HG02943 (cell line): Measurements from ENCODE around the gene NUP210L.
"Not testable (repeated sequence)": the region's sequence is repeated elsewhere in the genome, so short reads cannot be mapped to it uniquely, and the experiment has no call there.

ENCODE experiments used
- ATAC-seq: cut with Tn5 transposase; IDR thresholded peaks from one replicate; pipeline ENCODE4 v1.9.1; 2021; ENCODE audit warnings: mild to moderate bottlenecking, low read depth, moderate library complexity; ENCODE audit not compliant: unreplicated experiment

NUP210L gene

DNA sequence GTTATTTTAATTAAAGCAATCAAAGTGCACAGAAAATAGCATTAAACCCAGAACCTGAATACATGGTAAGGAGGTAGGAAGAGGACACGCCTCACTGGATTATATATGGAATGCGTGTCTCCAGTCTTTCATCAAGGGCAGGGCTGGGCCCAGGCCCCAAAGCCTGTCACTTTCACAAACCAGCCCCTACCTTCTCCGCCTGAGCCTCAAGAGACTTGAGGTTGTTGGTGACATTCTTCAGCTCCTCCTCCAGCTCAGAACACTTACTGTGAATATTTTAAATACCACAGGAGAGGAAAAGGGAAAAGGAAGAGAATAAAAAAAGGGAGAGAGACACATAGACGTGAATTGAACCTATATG, 16.3 kb upstream of the NUP210L start:
- ATAC-seq, result no peak

DNA sequence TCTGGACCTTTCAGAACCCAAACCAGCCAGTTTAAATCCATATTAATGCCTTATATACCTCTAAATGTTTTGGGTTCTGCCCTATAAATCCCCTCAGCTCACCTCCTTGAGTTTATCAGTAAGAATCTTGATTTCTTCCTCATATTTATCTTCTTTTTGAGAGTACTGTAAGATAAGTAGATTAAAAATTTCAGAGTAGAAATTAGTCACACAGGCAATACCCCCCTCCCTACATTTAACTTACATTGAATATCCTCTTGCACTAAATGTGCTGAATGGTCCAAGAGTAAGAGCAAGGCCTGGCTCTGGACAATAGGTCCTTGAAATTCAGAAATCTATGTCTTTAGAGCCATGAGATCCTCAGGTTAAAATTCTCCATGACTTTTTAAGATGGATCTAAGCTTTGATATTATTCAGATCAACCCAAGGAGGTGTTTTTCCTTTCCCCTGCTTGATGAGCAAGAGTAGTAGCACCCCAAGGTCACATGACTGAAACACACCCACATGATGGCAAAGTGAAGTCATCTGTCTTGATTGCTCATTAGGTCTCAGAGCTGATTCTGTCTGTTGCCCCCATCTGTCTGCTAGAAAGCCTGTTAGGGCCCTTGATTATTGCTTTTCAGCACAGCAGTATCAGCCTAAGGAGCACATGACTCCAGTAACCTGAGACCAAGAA, 15.8 kb upstream of the NUP210L start:
- no peak for ATAC-seq

DNA sequence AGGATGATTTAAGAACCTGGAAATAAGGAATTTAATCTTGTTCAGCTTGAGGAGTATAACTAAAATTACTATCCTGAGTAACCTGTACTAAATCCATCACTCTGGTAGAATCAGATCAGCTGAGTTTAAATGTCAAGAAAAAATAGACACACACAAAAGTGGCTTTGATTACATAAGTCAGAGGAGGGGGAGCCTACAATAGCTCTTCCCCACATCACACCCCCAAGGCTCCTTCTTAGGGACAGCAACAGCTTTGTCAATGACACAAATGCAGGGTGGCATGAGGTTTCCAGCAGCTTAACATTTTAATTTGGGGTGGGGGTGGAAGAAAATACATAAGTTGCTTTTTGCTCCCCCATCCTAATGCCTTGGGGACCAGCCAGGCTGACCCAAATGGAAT, 12.6 kb upstream of the NUP210L start:
- no peak for ATAC-seq

DNA sequence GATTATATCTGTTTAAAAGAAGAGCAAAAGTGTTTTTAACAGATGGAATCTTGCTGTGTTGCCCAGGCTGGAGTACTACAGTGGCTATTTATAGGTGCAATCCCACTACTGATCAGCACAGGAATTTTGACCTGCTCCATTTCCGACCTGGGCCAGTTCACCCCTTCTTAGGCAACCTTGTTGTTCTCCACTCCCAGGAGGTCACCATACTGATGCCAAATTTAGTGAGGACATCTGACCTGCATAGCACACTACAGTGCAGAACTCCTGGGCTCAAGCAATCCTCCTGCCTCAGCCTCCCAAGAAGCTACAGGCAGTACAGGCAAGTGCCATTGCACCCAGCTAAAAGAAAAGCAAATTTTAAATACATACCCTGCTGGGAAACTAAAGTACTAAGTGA, 11.3 kb upstream of the NUP210L start:
- no peak for ATAC-seq

DNA sequence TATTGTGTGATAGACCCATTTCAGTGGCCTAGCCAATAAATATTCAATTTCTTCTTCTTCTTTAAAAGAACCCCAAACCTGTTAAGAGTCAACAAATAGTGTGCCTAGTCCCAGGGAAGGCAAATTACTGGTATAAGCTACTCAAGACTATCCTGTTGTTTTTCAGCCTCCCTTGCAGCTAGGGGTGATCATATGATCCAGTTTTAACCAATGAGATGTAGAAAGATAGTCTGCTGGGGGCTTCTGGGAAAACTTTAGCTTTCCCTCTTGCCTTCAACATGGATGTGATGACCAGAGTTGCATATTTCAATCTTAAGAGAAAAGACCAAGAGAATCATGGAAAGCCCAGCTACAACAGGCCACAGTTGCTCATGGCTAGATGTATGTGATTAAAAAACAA, 4.7 kb upstream of the NUP210L start:
- ATAC-seq, result no peak

DNA sequence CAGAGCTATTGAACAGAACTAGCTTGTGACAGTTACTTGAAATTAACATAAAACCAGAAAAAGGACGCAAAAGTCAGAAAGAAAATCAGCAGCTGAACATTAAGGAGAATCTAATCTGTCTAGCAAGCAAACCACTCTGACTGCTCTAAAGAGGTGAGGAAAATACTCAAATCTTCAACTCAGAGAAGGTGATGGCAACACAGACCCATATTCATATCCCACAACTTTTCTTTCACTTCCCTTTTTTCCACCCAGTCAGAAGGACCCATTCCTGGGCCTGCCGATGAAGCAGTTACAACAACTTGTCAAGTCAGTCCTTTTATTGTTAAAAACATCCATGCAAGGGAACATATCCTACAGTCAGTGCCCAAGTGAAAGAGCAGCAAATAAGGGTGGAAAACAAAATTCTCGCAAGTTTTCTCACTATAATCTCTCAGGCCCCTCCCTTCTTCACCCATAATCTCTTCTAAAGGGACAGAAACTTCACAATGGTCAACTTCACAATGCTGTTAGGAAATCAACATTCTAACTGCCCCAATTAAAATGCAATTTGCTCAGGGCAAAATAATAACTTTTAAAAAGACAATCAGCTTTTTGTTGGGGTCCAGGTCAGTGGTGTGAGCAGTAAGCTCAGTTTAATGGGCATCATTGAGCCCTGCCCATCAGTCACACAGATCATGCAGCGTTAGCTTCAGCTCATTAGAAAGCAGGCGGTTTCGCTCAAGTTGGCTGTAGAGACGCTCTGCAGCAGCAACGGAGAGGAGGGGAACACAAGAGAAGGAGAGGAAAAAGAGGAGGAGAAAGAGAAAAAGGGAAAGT, 3.6 kb upstream of the NUP210L start:
- ATAC-seq, result no peak

DNA sequence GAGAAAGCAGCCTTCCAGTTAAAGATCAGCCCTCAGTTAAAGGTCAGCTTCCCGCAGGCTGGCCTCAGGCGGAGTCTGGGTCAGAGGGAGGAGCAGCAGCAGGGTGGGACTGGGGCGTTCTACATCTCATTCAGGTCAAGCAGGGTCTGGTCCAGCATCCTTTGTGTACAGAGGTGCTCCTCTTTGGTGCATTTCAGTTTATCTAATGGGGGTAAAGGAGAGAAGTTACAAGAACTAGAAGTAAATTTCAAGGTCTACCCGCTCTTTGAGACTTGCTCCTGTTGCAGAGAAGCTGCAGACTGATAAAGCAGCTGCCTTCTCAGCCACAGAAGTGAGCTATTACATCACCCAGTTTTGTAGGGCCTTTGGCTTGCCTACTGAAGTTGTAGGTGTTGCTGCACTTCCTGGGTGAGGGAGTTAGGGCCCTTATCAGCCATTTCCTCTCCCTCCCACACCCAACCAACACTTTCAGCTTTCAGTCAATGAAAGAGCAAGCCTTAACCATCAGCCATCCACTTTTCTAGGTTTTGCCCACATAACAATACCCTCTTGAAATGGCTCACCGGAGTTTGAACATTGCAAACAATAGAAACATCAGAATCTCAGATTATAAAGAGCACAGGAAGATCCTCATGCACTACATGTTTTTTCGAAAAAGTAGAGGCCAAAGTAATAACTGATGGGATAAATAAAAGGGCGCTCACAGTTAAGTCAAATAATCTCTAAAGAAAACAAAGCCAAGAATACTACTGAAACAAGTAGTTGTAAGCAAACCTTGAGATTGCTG, 2.8 kb upstream of the NUP210L start:
- ATAC-seq, result no peak

DNA sequence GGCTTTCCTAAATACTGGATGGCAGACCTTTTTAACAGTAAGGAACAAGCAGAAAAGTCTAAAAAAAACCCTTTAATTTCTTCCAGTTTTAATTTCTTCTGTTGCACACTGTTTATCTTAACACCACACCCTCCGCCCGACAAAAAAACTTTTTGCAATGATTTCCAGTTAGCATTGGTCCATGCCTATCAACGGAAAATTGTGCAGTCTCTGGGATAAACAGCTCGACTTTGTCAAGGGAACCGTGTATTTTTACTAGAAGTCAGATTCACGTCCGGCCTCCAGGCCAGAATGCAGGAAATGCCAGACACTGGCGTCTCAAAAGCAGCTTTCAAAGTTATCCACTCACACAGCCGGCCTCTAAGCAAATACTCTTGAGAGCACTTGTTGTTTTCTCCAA, 378 bp upstream of the NUP210L start:
- ATAC-seq, result no peak

DNA sequence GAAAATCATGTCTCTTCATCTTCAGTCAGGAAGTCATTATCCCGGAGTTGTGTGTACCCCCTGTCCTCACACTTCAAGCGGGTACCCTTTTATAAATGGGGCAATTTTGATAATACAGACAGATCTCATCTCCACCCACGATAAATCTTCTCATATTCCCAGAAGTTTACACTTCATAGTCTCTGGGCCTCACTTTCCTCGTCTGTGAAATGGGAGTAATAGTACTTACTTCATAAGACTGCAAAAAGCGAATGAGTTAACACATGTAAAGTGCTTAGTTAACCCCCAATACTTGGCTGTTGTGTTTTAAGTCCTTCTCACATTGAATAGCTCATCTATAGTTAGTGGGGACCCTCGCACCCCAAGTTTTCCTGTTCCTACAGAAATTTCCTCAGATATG, 820 bp downstream of the NUP210L start:
- no peak for ATAC-seq

DNA sequence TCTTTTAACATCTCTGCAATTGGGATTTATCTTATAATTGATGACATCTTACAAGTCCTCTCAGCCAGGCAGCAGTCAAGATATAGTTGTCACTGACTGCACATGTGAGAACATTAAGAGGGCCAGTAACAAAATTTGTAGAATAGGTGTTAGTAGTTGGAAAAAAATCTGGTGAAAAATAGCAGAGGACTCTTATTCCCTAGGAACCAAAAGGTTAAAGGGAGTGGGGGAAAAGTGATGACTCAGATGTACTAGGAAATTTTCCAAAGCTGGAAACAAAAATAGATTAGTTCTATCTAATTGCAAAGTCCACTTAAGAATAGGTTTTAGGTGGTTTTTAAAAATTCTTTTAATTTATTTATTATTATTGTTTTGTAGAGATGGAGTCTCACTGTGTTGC, 3.6 kb downstream of the NUP210L start:
- ATAC-seq, result no peak

DNA sequence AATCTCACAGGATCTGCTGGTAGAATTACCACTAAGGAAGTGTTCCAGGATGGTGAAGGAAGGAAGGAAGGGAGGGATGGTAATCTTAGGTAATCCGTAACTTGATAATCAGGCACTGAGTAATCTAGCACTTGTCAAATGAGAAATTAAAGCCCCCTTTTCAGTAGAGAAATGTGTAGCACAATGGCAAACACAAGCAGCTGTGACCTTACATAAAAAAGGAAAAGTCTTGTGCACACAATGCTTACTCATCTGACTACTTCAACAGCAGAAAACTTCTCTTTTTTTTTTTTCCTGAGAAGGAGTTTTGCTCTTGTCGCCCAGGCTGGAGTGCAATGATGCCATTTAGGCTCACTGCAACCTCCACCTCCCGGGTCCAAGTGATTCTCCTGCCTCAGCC, 6.1 kb downstream of the NUP210L start:
- no peak for ATAC-seq

DNA sequence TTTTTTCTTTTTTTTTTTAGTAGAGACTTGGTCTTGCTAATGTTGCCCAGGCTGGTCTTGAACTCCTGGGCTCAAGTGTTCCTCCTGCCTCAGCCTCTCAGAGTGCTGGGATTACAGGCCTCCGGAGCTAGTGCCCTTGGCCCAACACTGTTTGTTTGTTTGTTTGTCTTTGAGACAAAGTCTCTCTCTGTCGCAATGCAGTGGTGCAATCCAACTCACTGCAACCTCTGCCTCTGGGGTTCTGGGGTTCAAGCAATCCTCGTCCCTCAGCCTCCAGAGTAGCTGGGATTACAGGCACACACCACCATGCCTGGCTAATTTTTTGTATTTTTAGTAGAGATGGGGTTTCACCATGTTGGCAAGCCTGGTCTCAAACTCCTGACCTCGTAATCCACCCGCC, 7.4 kb downstream of the NUP210L start:
- not testable (repeated sequence) for ATAC-seq

DNA sequence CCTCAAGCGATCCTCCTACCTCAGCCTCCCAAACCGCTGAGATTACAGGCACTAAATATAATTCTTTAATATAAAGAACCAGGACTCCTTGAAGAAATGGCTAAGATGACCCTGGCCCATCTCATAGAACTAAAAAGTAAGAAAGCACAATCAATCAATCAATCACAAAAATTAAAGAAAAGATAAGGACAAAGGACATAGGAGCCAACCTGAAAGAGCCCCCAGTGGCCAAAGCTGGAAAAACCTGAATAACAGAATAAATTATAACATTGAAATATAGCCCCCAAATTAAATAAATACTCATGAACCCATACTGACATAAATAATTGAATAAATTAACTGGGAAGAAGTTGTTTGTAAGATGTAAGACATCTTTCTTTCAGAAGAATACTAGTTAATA, 8.9 kb downstream of the NUP210L start:
- ATAC-seq, result no peak

DNA sequence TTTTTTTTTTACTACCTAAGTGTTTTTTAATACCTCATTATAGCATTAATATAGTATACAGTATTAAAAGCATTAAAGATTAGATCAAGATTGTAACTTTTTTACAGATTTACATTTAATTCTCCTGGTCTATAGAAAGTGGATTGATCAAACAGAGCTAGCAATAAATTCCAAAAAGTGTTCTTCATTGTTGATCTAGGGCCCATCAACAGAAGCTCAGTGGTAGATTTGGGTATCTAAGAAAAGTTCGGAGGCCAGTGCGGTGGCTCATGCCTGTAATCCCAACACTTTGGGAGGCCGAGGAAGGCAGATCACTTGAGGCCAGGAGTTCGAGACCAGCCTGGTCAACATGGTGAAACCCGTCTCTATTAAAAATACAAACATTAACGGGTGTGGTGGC, 12.5 kb downstream of the NUP210L start:
- ATAC-seq, result no peak

DNA sequence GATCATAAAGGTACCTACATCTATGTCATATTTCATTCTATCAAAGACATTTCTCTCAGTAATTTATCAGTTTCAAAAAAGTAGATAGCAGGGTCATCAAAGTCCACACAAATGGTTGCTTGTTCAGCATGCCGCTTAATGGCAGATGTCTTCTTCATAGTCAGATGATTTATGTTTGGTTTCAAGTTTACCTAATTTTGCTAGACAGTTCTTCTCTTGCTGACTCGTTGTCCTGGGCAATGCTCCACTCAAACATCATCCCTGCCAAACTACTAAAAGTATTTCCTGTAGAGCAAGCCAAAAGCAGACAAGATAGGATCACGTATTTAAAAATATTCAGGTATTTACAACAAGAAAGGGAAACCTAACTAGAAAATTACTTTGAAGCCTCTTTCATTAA, 13.6 kb downstream of the NUP210L start:
- ATAC-seq, result no peak

DNA sequence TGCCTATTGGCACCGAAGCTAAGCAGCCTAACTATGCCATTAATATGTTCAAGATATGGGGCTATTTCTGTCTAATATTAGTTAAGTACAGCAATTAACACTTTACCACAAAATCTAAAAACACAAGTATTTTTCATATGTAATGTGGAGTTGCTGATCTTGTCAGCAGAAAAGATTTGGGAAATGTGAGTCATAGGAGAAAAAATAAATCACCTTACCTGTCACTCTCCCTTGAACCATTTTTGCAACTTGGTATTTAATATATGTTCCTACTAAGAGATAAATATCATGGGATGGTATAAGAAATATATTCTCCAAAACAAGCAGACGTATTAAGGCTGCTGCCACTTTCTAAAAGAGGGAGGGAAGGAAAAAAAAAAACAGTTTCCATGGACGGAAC, 17.0 kb downstream of the NUP210L start:
- no peak for ATAC-seq

DNA sequence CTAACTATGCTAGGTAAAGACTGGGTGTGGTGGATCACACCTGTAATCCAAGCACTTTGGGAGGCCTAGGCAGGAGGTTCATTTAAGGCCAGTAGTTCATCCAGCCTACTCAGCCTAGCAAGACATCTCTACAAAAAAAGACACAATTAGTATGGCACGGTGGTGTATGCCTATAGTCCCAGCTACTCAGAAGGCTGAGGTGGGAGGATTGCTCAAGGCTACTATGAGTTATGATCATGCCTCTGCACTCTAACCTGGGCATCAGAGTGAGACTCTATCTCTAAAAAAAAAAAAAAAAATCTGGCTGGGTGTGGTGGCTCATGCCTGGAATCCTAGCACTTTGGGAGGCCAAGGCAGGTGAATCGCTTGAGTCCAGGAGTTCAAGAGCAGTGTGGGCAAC, 21.6 kb downstream of the NUP210L start:
- no peak for ATAC-seq

DNA sequence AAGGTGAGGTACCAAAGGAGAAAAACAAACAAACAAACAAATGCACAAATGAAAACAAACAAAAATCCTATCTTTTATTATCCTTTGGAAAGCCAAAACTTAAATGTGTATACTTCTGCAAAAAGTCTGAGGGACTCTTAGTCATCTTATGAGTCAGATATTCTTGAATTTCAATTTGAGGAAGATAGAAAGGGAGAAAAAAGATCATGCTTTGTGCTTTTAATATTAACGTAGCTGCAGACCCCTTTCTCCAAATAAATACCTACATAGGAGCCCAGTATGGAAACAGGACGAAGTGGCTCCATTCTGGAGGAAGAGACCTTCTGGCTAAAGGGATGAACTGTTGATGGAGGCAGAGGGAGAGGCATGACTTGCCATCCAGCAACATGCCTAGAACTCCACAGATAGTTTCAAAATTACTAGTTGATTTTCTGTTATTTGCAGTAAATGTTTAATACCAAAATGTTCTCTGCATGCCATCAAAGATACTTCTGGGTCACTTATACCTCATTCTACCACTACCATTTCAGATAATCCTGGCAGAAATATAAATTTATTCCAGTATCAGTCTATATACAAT, 25.4 kb downstream of the NUP210L start:
- ATAC-seq, result no peak

DNA sequence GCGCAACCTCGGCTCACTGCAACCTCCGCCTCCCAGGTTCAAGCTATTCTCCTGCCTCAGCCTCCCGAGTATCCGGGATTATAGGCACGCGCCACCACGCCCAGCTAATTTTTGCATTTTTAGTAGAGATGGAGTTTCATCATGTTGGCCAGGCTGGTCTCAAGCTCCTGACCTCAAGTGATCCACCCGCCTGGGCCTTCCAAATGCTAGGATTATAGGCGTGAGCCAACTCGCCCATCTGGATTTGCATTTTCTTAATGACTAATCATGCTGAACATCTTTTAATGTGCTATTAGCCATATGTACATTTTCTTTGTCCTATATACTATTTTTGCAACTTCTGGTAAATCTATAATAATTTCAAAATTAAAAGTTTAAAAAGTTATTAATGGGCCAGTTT, 31.7 kb downstream of the NUP210L start:
- ATAC-seq, result not testable (repeated sequence)

DNA sequence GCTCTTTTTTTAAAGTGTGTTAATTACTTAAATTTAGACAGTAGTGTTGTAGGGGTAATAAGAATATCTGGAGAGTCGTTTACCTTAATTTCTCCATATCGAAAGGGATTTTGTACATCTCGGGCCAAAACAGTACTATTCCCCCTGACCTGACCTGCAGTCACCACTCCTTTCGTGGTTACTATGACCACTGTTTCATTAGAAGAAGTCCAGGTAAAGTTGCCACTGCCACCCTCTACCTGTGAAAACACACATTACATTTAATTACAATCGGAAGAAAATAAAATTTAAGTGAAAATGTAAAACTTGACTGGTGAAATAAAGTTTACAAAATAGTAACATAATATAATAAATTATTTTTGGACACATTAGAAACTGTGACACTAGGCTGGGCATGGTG, 37.2 kb downstream of the NUP210L start:
- no peak for ATAC-seq

DNA sequence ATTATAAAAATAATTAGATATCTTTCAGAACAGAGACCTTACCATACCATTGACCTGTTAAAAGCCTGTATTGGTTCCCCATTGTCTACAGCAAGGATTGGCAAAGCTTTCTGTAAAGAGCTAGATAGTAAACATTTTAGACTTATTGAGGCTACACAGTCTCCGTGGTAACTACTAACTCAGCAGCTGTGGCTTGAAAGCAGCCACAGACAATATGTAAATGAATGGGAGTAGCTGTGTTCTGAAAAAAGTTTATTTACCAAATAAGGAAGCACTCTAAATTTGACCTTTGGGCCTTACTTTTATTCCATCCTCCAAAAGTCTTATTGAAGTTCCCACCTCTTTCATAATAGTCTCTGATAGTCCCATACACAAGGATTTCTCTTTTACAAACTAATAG, 39.7 kb downstream of the NUP210L start:
- no peak for ATAC-seq
